Liver (tissue), 3 donors: ENCODE data around the gene CD160.

ENCODE experiments used
- ATF3 ChIP-seq: IDR thresholded peaks from 2 replicates; pipeline ENCODE4 v1.6.1; 2016; ENCODE audit warnings: antibody characterized with exemption
- CTCF ChIP-seq: fragments of 150-350 bp; IDR thresholded peaks from 2 replicates; pipeline ENCODE4 v1.5.1; 2017; ENCODE audit warnings: improper control_type of control experiment, low read depth, low read length; ENCODE audit not compliant: missing input control
- JUND ChIP-seq, 2 donors: IDR thresholded peaks; 2 replicates each; pipeline ENCODE4 v1.6.1; 2016; ENCODE audit warnings: antibody characterized with exemption in 2 of 2
- MAX ChIP-seq: IDR thresholded peaks from 2 replicates; pipeline ENCODE4 v1.6.1; 2016; ENCODE audit warnings: antibody characterized with exemption
- RAD21 ChIP-seq, 2 donors: IDR thresholded peaks; 2 replicates each; pipeline ENCODE4 v1.6.1; 2016; ENCODE audit warnings: antibody characterized with exemption in 2 of 2, mild to moderate bottlenecking in 2 of 2
- REST ChIP-seq: IDR thresholded peaks from 2 replicates; pipeline ENCODE4 v1.6.1; 2016; ENCODE audit warnings: antibody characterized with exemption, mild to moderate bottlenecking
- RXRA ChIP-seq, 2 donors: IDR thresholded peaks; 2 replicates each; pipeline ENCODE4 v1.6.1; 2017 to 2018; ENCODE audit warnings: antibody characterized with exemption in 2 of 2, mild to moderate bottlenecking in 1 of 2
- SP1 ChIP-seq: IDR thresholded peaks from 2 replicates; pipeline ENCODE4 v1.6.1; 2018; ENCODE audit warnings: antibody characterized with exemption, mild to moderate bottlenecking
- TAF1 ChIP-seq: conservative IDR thresholded peaks from 2 replicates; pipeline ENCODE4 v1.6.1; 2016; ENCODE audit warnings: antibody characterized with exemption, mild to moderate bottlenecking
- YY1 ChIP-seq: IDR thresholded peaks from 2 replicates; pipeline ENCODE4 v1.6.1; 2016; ENCODE audit warnings: antibody characterized with exemption, mild to moderate bottlenecking
- ZBTB33 ChIP-seq: IDR thresholded peaks from 2 replicates; pipeline ENCODE4 v1.6.1; 2016; ENCODE audit warnings: antibody characterized with exemption
- donor health status: healthy.
- donor health status: healthy.

GRCh38 chr1:145705622-145706021 lies 13.7 kb upstream of the CD160 start:
- TF ChIP-seq SP1 (no peak), RAD21 (IDR thresholded peaks at IDR 0.05) (no peak), CTCF (no peak), ZBTB33 (no peak), ATF3 (no peak), RXRA (IDR thresholded peaks at IDR 0.05) (no peak), REST (no peak), TAF1 (no peak), MAX (no peak), YY1 (no peak), JUND (IDR thresholded peaks at IDR 0.05) (no peak)
